LHCN-M2 (cell line): ENCODE data around the gene SENP1. TPM values are rescaled to one million over a fixed set of nuclear protein-coding genes. Genes with fewer than 3 reads are reported as not detected.

ENCODE experiments used
- DNase-seq: peaks from one replicate; pipeline ENCODE4 v3.0.0-alpha.2; 2012; ENCODE audit warnings: low read depth
- total RNA-seq: library from RNA; depleted of rRNA; stranded (reverse); fragments of >200 nt; gene quantifications from 2 replicates; pipeline ENCODE4 v1.2.3, GENCODE V29; 2014

Gene SENP1
- total RNA-seq, 1 experiment from 2014 or later, result 22.0 TPM

GRCh38 chr12:48019639-48020265 is 86.1 kb downstream of the SENP1 start:
- DNase-seq, result no peak

- DNase-seq, result no peak
Measured at GRCh38 chr12:48018618-48018995, 87.3 kb downstream of the SENP1 start.

GRCh38 chr12:48017921-48018617 is 87.8 kb downstream of the SENP1 start:
- DNase-seq, result no peak

GRCh38 chr12:48017496-48017895 is 88.4 kb downstream of the SENP1 start:
- DNase-seq, result no peak

GRCh38 chr12:48016373-48017020 is 89.4 kb downstream of the SENP1 start:
- no peak for DNase-seq

- DNase-seq, result no peak
Measured at GRCh38 chr12:48015954-48016353, 89.9 kb downstream of the SENP1 start.

GRCh38 chr12:48015129-48015528 is 90.8 kb downstream of the SENP1 start:
- DNase-seq, result no peak

- DNase-seq, result no peak
Measured at GRCh38 chr12:48013287-48013686, 92.6 kb downstream of the SENP1 start.

- no peak for DNase-seq
Measured at GRCh38 chr12:48012070-48012469, 93.8 kb downstream of the SENP1 start.

GRCh38 chr12:48010366-48010970 is 95.4 kb downstream of the SENP1 start:
- no peak for DNase-seq

- DNase-seq, result no peak
Measured at GRCh38 chr12:48009471-48009870, 96.4 kb downstream of the SENP1 start.

- DNase-seq, result no peak
Measured at GRCh38 chr12:48008950-48009349, 96.9 kb downstream of the SENP1 start.

GRCh38 chr12:48008349-48008748 is 97.5 kb downstream of the SENP1 start:
- DNase-seq, result no peak

- DNase-seq, result no peak
Measured at GRCh38 chr12:48007206-48007605, 98.7 kb downstream of the SENP1 start.

- no peak for DNase-seq
Measured at GRCh38 chr12:48005750-48006021, 100.2 kb downstream of the SENP1 start.

GRCh38 chr12:48005001-48005749 is 100.7 kb downstream of the SENP1 start:
- DNase-seq, result no peak

GRCh38 chr12:48004053-48004941 is 101.6 kb downstream of the SENP1 start, which contains the start of gene COL2A1:
COL2A1 (minus strand) TSS chr12:48004476; CDS start chr12:48004321, 155 bp downstream.
- no peak for DNase-seq

GRCh38 chr12:48003226-48004052 is 102.4 kb downstream of the SENP1 start:
- DNase-seq, result no peak

- no peak for DNase-seq
Measured at GRCh38 chr12:48002773-48003218, 103.1 kb downstream of the SENP1 start.

GRCh38 chr12:48002414-48002730 is 103.5 kb downstream of the SENP1 start:
- no peak for DNase-seq
